DMS153 (cell line): Measurements from ENCODE around the gene VPS13A.

Experiments
- DNase-seq: peaks from one replicate; lab custom pipeline; 2025; lab: John Stamatoyannopoulos, UW

VPS13A gene

DNA sequence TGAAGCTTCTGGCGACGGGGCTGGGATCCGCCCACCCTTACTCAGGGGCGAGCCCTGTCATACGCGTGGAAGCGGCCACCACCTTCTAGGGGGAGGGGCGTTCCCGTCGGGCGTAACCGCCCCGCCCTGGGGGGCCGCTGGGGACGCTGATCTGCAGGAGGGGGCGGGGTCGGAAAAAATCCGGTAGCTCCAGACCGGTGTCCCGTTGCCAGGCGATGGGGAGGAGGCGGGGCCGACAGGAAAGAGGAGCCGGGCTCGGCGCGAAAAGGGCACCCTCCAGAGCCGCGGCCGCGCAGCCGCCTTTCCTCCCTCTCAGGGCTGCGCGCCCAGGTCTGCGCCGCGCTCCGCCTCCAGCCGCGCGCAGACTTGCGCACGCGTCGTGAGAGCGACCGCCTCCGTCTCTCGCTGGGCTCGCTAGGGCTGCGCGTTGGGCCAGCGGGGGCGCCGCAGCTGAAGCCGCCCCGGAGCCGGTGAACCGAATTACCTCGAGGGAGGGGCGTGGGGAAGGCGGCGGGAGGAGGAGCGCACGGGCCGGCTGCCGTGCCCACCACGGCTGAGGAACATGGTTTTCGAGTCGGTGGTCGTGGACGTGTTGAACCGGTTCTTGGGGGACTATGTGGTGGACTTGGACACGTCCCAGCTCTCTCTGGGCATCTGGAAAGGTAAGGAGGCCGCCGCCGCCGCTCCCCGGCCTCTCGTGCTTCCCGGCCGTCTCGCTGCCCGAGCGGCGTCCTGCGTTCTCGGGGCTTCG is at the start of gene VPS13A:
TSS of gene VPS13A (plus strand) at position 392 of the 751 bp plus-strand sequence. CDS start at position 563, 171 bp downstream.
- DNase-seq, result peak; percentile 95

DNA sequence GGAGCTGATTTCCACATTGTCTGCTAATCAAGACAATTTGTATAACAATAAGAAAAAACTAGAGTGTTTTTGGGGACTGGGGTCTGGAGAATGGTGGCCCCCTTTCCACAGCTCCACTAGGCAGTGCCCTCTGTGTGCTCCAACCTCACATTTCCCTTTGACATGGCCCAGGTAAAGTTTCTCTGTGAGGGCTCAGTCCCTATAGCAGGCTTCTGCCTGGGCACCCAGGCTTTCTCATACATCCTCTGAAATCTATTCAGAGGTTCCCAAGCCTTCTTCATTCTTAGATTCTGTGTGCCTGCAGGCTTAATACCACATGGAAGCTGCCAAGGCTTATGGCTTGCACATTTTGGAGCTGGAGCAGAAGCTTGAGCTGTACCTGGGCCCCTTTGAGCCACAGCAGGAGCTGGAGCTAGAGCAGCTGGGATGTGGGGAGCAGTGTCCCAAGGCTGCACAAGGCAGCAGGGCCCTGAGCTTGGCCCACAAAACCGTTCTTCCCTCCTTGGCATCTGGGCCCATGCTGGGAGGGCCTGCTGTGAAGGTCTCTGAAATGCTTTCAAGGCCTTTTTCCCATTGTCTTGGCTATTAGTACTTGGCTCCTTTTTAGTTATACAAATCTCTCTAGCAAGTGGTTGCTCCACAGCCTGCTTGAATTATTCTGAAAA is 49.1 kb upstream of the VPS13A start:
- DNase-seq, result no peak

DNA sequence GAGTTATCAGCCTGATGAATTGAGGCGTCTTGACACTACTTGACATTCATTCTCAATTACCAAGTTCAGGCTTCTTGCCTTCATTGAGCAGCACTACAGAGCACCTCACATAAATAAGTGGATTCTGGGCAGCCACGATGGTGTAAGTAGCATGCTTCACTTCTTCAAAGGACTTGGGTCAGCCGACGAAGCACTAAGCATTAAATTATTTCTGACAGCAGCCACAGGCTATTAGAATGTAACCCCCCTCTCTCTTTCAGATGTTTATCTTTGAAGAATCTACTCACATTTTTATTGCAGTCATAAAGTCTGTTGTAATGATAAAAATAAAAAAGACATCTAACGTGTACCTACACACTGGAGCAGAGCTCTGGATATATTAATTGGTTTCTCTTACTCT is 45.9 kb upstream of the VPS13A start:
- no peak for DNase-seq

DNA sequence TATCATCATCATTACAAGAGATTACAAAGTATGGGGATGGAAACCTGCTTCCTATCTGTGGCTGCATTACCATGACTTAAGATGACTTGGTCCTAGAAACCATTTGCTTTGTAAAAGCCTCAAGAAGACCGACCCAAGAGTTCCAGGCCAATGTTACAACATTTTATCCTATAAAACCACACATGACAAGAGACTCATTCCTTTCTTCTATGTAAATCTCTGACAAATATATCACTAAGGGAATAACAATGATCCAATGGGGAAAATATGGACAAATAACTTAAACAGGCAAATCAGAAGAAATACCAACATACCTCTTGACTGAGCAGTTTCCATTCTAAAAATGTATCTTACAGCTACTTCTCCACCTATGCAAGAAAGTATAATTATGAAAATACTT is 44.3 kb upstream of the VPS13A start:
- DNase-seq, result no peak

DNA sequence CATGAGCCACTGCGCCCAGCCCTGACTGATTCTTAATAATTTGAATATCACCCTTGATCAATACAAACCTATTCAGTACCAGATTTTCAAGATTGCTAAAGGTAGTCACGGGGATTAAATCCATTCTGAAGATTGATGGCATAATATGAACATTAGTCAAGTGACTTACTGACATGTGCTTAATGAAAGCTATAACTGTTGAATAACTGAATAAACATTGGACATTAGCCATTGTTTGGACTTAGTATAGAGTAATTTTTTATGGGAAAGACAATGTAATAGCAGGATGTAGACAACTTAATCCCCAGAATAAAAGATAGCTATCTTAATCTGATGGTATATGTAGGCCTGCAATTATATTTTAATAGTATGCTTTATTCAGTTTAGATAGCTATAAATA is 35.0 kb upstream of the VPS13A start:
- no peak for DNase-seq

DNA sequence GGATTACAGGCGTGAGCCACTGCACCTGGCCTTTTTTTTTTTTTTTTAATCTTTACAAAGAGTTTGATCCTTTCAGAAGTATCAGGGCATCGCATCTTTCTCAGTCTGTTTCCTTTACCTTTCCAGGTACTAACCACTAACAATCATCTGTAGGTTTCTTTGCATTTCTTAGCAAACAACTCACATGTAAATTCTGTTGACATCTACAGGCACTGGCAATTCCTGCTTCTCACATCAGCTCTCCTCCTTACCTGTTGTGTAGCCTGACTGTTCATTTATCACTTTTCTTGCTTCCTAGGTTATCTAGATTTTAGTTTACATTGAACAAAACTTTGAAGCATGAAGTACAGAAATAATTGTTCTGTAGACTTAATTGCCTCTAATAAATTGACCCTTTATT is 27.5 kb upstream of the VPS13A start:
- DNase-seq, result no peak

DNA sequence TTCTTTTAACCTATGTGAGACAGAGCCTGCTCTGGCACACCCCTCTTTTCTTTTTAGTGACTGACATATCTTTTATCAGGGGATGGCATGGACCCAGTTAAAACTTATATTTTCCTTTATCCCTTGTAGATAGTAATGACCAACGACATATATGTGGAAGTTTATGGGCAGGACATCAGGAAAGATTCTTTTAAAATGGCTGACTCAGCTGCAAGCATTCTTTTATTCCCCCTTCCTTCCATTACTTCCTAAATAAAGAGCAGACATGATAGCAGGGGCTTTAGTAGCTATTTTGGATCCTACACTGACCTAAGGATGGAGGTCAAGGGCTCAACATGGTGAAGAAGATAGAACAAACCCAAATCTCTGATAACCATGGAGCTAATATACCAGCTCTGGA is 25.0 kb upstream of the VPS13A start:
- no peak for DNase-seq

DNA sequence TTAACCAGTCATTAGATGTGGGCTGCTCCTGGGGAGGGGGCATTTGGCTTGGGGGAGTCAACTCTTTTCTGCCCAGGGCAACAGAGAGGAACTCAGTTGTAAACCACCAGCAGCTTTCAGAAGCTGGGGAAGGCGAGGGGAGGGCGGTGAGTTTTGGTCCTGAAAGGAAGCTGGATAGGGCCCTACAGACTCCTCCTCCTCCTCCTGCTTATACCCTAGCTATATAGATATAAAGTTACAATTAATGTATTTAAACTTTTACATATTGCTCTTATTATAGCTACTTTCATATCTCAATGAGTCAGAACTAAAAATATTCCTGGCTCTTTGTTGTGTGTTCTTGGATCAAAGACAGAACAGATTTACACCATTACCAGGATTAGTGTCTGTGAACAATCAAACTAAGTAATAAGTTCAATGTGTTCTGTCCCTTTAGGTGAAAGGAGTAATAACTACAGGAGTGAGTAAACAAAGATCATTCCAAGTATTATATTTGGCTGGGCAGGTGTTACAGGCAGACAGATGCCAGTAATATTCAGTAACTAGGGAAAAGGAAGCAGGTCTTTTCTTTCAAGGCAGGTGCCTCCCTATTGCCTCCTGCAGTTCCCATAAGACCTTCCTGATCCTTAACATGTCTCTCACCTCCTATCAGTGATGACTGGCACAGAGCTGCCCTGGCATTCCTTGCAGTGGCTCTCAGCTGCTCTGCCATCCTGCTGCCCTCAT is 20.5 kb upstream of the VPS13A start:
- DNase-seq, result no peak

DNA sequence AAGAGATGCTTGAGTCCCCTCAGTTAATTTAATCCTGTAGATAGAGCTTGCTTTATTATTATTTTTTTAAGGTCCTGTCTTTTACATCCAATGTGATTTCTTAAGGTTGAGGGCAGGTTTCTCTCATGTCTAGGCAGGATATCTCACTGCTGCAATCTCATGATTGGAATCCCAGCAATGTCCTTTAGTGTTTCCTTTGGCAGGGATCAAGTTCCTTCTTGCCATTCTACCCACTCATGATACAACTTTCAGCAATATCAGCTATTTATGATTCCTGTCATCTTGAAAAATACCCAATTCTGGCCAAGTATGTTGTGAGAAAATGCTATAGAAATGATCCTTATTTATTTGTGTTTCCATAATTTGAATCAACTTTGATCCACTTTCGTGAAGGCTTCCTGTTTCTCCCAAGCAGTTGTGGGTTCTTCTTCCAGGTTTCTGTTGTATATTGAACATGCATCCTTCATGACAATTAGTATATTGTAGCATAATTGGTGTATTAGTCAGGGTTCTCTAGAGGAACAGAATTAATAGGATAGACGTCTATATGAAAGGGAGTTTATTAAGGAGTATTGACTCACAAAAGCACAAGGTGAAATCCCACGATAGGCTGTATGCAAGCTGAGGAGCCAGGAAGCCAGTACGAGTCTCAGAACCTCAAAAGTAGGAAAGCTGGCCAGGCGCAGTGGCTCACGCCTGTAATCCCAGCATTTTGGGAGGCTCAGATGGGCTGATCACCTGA is 18.4 kb upstream of the VPS13A start:
- DNase-seq, result no peak

DNA sequence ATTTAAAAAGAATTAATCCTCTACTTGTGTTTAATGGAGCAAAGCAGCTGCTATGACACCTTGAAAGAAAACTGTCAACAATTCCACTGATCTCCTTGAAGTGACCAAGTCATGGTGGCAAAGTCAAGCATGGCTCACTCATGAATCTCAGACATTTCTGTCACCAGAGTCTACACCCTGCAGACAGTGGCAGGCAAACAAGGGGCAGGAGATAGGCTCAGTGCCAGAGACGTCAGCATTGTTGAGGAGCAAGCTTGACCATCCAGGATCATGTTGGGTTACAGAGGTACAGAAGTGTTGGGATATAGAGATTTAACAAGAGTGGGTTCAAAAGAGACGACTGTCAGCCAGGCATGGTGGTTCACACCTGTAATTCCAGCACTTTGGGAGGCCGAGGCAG is 16.1 kb upstream of the VPS13A start:
- no peak for DNase-seq

DNA sequence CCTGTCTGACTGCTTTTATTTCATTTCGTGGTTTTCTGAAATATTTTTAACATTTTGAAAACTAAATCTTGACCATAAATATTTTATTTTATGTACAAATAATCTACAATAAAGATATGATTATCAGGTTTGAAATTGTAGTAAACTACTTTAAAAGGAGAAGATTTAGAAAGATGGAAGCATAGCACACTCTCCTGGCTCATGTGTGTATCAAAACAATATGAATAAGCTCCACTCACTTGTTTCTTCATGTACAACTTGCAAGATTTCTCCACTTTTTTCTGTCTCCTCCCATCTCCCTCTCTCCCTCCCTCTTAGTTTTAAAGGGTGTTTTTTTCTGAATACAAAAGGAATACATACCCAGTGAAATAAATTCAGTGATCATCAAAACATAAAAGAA is 15.4 kb upstream of the VPS13A start:
- no peak for DNase-seq

DNA sequence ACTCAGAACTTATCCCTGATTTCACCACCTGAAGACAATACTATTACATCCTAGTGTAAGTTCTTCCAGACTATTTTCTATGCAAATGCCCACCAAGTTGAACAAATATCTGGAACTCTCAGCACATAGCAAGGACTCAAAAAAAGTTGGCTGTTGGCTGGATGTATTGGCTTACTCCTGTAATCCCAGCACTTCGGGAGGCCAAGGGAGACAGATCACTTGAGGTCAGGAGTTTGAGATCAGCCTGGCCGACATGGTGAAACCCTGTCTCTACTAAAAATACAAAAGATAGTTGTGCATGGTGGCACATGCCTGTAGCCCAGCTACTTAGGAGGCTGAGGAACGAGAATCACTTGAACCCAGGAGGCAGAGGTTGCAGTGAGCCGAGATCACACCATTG is 15.0 kb upstream of the VPS13A start:
- no peak for DNase-seq

DNA sequence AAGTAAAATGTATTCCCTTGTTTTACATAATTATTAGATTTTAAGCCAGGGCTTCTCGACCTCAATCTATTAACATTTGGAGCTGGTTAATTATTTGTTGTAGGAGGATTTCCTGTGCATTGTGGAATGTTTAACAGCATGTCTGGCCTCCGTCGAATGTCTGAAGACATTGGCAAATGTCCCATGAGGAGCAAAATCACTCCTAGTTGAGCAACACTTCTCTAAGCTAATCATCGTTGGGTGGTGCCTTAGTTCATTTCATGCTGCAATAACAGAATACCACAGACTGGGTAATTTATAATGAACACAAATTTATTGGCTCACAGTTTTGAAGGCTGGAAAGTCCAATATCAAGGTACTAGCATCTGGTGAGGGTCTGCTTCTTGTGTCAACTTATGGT is 13.4 kb upstream of the VPS13A start:
- DNase-seq, result no peak

DNA sequence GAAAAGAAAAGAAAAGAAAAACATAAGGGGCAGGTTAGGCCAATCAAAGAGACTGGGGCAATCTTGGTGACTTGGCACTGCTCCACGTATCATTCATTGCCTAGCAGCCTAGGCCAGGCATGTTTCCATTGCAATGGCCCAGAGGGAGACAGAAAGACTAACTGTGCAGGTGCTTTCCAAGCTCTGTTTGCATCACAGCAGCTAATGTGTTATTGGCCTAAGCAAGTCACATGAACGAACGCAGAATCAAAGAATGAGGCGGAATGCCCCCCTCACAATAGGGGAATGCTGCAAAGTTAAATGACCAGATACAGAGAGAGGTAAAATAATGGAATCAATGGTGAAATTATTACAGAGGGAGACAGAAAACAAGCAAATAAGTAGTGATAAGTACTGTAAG is 11.1 kb upstream of the VPS13A start:
- no peak for DNase-seq

DNA sequence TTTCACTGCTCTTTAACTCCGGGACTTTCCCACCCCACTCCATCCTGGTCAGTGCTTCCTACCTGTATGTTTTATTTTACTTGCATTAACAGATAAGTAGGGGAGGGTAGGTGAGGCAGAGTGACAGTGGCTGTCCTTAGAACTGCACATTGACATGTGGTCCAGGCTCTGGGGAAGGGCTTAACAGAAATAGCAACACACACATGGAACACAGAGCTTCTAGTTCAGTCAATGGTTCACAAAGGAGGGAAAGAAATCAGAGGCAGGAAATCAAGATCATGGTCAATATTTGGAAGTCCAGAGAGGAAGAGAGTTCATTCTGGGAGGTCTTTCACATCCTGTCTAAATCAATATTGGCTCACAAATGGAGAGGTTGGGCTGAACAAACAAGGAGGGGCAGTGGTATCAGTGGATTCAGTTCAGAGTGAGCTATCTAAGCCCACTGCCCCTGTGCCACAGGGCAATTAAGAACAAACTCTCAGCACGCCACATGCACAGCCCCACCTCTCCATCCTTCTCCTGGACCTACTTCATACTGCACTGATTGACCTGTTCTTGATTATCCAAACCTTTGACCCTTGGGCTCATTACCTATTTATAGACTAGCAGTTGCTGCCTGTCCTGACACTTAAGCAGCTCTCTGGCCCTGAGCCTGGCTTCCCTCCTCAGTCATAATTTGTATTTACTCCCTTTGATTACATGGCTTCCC is 6.2 kb upstream of the VPS13A start:
- peak; percentile 5 for DNase-seq

DNA sequence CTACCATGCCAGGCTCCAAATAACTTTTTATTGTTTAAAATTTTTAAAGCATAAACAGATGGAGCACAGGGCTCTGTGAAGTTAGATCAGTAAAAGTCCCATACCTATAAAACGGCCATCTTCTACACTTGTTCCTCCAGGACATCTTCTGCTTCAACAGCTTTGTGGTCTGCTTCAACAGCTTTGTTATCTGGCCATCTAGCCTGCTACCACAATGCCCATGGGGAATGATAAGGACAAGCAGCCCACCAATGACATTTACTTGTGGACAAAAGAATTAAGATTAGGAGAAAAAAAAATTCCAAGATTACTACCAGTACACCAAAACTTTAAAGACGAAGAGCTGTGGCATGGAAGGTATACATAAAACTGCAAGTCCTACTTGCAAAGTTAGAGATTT is 2.2 kb upstream of the VPS13A start:
- DNase-seq, result no peak

DNA sequence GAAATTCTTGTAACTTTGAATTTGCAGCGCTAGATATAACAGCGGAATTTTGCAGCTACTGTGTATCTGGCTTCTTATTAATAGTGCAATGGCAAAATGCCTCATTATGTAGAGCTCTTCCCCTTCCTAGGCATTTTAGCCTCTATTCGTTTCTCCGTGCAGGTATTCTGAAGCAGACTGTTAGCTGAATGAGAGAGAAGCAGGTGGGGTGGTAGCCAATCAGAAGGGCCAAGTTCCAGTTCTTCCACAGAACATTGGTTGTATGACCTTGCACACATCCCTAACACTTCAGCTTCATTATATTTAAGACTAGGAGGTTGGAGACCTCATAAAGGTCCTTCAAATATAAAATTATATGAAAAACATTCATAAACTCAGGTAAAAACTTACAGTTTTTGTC is 1.2 kb upstream of the VPS13A start:
- no peak for DNase-seq

DNA sequence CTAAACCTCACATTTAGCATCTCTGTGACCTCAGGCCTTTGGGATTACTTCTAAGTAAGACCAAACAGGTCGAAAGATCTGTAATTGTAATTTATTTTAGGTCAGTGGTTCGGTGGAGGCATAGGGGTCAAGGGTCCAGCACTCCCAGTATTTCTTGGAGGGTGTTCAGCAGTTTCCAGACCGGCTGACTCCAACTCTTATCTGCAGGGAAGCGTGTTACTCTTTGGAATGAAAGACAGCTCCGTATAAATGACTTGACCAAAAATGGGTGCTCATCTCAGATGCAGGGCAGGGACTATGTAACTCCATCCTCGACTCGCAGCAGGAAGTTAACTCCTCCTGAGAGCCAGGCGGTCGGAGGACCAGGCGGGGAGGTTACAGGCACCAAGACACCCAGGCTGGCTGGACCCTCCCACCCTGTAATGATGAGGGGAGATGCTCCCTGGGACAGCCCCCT is 620 bp upstream of the VPS13A start:
- no peak for DNase-seq

DNA sequence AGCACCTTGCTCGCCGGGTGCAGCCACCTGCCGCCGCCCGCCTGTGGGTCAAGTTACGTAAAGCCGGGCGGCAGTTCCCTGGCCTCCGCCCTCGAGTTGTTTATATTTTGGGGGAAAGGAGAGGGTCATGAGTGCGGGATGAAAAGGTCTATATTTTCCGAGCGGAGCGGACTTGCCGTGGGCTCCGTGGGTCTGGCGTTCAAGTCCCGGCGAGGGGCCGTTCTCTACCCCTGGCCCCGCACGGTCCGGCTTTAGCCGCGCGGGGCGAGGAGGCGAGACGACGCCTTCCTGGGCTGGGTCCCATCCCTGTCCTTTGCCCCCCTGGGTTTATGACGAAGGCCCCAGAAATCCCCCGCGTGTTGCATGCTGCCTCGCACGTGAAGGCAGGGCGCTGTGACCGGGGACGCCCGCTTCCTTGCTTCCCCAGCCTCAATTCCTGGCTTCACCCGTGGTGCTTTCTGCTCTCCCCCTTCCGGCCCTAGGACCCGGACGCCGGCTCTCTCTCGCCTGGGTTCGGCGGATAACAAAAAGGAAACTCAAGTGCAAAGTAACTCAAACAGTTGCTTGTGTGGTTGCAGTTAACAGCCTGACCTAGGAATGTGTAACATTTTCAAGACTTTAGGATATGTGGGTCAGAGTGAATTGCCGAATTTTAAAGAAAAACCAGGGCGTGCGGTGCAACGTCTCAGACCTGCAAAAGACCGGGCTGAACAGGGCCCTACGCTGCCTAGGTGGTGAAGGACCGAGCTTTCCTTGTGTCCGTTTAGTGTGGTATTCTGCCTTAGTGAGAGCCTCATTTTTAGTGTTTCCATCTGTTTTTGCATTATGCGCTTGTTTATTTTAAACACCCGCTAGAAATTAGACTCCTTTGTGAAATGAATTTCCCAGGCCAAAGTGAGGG is 810 bp downstream of the VPS13A start:
- DNase-seq, result no peak

DNA sequence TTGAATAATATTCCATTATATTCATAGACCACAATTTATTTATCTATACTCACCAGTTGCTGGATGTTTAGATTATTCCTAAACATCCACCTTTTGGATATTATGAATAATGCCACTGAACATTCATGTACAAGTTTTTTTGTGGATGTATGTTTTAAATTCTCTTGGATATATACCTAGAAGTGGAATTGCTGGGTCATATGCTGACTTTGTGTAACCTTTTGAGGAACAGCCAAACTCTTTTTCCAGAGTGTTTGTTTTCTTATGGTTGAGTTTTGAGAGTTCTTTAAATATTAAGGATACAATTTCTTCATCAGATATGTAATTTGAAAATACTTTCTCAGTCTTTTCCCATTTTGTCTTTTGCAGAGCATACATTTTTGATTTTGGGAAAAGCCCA is 2.7 kb downstream of the VPS13A start:
- no peak for DNase-seq

DNA sequence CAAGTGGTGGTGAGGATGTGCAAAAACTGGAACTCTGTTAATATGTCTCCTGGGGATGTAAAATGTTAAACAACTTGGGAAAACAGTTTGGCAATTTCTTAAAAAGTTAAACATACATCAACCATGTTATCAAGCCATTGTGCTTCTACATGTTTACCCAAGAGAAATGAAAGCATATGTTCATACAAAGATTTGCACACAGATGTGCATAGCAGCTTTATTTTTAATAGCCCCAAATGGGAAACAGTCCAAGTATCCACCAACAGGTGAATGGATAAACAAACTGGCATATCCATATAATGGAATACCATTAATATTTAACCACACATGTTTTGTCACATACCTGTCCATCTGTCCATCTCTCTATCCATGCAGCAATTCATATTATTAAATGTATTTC is 6.2 kb downstream of the VPS13A start:
- no peak for DNase-seq
